Measurements from ENCODE around the gene TMEM129. TPM values are rescaled to one million over a fixed set of nuclear protein-coding genes. Genes with fewer than 3 reads are reported as not detected.

Gene TMEM129
- total RNA-seq, 1 donor from 2014 or later = 31.2 TPM

- peak; percentile 78 for DNase-seq
- ATAC-seq = peak; percentile 72
- intact Hi-C loops (cut with micrococcal nuclease) = no loop called here
These were observed 6.3 kb upstream of the TMEM129 start for GRCh38 chr4:1727117-1728031.

- ATAC-seq (peak; percentile 62), DNase-seq (peak; percentile 94)
- intact Hi-C loops (cut with micrococcal nuclease) = no loop called here
These were observed 5.2 kb upstream of the TMEM129 start for GRCh38 chr4:1726146-1726934.

GRCh38 chr4:1725521-1725920, 4.4 kb upstream of the TMEM129 start:
- intact Hi-C loops (cut with micrococcal nuclease) = no loop called here
- ATAC-seq = no peak
- no peak for DNase-seq

- DNase-seq = no peak
- no peak for ATAC-seq
- intact Hi-C loops (cut with micrococcal nuclease) = no loop called here
These were observed 2.1 kb upstream of the TMEM129 start for GRCh38 chr4:1723131-1723801.

GRCh38 chr4:1722551-1723118, 1.5 kb upstream of the TMEM129 start:
- ATAC-seq = no peak
- intact Hi-C loops (cut with micrococcal nuclease) = no loop called here
- no peak for DNase-seq

GRCh38 chr4:1721666-1722550, 785 bp upstream of the TMEM129 start:
- no peak for ATAC-seq

GRCh38 chr4:1720163-1720983, 750 bp downstream of the TMEM129 start:
- DNase-seq (peak; percentile 74), ATAC-seq (peak; percentile 53)
- intact Hi-C loops (cut with micrococcal nuclease) = no loop called here

More at GRCh38 chr4:1721666-1722550, 785 bp upstream of the TMEM129 start:
- DNase-seq = peak; percentile 51
- intact Hi-C loops (cut with micrococcal nuclease) = no loop called here

GRCh38 chr4:1718095-1718850, 2.9 kb downstream of the TMEM129 start:
- no peak for ATAC-seq
- intact Hi-C loops (cut with micrococcal nuclease) = no loop called here
- no peak for DNase-seq

- intact Hi-C loops (cut with micrococcal nuclease) = no loop called here
- no peak for DNase-seq
These were observed 3.7 kb downstream of the TMEM129 start for GRCh38 chr4:1717129-1718094.

GRCh38 chr4:1716065-1716945, 4.8 kb downstream of the TMEM129 start:
- DNase-seq (no peak), ATAC-seq (no peak)
- intact Hi-C loops (cut with micrococcal nuclease) = no loop called here

More at GRCh38 chr4:1717129-1718094, 3.7 kb downstream of the TMEM129 start:
- ATAC-seq = no peak

- no peak for ATAC-seq
- DNase-seq = no peak
- intact Hi-C loops (cut with micrococcal nuclease) = no loop called here
These were observed 5.9 kb downstream of the TMEM129 start for GRCh38 chr4:1715002-1715758.

- no peak for DNase-seq
- no peak for ATAC-seq
- intact Hi-C loops (cut with micrococcal nuclease) = no loop called here
These were observed 6.7 kb downstream of the TMEM129 start for GRCh38 chr4:1714303-1715001.

GRCh38 chr4:1713003-1713851, 7.9 kb downstream of the TMEM129 start:
- ATAC-seq = peak; percentile 0
- no peak for DNase-seq
- intact Hi-C loops (cut with micrococcal nuclease) = no loop called here

Data from left ventricle myocardium superior (tissue), 1 donor.